ENCODE measurements around the gene ST7.

ST7 gene

GRCh38 chr7:117157241-117158209 is 204.2 kb downstream of the ST7 start:
- DNase-seq (ENCODE audit: low read depth): no peak

DNA sequence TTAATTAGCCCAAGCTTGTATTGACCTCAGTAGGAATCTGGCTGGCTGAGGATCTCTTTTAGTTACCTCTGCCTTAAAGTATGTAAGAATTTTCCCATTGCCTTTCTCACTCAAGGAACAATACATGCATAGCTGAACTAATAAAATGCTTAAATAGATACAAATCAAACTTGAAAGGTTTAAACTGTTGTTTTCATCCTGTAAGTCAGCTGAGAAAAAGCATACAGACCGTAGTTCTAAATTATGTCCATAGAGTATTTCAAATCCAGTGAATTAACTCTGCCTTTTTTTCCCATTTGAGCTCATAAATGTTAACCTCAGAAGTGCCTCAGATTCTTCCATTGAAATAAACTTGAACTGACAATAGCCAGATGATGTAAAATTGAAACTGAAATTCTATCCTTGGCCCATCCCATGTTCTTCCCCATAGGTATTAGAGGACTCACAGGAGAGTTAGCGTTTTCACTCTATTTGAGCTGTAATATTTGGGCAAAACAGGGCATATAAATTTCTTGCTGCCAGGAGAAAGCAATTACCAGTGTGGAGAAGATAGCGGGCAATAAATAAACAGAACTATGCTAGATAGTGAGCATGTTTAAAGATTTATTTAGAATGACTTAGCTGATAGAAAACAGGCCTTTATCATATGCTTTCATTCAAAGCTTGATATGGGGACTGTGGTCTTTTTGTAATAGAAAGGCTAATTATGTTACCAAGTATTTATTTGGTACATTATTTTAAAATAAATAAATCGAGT is 205.8 kb downstream of the ST7 start:
- no peak for DNase-seq (ENCODE audit: low read depth)

- DNase-seq (ENCODE audit: low read depth): no peak
These were observed 209.8 kb downstream of the ST7 start for GRCh38 chr7:117163101-117163500.

GRCh38 chr7:117164620-117165019 is 211.3 kb downstream of the ST7 start:
- no peak for DNase-seq (ENCODE audit: low read depth)

GRCh38 chr7:117165656-117166055 is 212.4 kb downstream of the ST7 start:
- no peak for DNase-seq (ENCODE audit: low read depth)

DNA sequence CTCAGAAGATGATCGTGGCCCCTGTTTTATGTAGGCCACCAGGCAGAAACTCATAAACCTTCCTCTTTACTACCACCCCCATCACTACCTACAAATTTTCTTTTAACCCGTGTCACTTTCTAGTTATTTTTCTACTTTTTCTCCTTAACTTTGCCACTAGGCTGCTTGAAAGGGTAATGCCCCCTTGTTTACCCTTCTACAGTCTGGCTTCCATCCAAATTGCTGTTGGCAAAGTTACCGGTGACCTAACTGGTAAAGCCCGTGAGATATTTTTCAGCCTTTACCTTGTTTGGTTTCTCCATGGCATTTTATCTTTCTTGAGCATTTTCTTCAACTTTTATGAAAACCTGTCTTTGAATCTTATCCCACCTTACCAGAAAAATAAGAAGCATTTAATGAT is 216.6 kb downstream of the ST7 start:
- no peak for DNase-seq (ENCODE audit: low read depth)

- no peak for DNase-seq (ENCODE audit: low read depth)
These were observed 217.8 kb downstream of the ST7 start for GRCh38 chr7:117171106-117171505.

DNA sequence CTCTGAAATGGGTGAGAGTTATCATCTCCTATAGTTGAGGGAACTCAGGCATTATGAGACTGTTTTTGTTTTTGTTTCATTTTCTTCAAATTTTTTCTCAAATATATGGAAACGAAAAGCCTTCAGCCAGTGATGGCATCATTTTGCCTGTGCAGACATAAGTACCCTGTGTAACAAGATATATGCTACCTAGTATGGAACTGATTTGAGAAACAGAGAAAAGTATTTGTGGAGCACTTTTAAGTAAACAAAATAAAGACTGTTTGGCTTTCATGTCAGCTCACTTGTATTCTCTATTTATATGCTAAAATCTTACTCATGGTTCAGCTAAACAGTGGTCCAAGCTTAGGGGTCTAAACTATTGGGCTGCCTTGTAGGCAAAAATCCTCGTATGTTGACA is 219.0 kb downstream of the ST7 start:
- DNase-seq (ENCODE audit: low read depth): no peak

DNA sequence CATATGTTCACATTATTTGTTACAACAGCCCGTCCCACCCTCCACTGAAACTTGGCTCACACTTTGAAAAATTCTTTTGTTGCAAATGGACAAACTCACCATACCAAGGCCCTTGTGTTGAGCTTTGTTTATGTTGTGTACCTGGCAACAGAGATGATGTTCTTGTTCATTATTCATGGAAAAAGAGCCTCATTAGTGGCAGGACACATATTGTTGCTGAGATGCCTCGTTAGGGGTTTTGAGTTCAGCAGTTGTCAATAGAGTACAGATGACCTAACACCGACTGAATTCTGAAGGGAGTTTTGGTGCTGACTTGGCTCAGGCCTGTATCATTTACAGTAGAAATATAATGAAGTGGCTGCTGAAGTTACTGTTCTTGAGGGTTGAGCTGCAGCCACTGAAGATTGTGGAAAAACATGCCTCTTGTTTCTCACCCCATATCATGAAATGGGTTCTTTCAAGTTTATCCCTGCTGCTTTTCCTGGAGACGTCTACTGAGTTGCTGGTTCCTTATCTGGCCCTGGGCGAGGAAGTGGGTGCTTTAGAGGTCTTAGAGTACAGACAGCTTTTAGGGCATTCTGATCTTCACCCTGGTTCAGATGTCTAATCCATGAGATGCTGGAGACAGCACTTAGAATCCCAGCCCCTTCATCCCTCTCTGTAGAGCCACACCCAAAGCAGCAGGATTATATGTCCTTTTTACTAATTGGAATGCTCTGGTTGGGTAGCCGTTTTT is 219.9 kb downstream of the ST7 start:
- no peak for DNase-seq (ENCODE audit: low read depth)

GRCh38 chr7:117176206-117176605 is 222.9 kb downstream of the ST7 start:
- DNase-seq (ENCODE audit: low read depth): no peak

- DNase-seq (ENCODE audit: low read depth): no peak
These were observed 225.3 kb downstream of the ST7 start for GRCh38 chr7:117178600-117178999.

DNA sequence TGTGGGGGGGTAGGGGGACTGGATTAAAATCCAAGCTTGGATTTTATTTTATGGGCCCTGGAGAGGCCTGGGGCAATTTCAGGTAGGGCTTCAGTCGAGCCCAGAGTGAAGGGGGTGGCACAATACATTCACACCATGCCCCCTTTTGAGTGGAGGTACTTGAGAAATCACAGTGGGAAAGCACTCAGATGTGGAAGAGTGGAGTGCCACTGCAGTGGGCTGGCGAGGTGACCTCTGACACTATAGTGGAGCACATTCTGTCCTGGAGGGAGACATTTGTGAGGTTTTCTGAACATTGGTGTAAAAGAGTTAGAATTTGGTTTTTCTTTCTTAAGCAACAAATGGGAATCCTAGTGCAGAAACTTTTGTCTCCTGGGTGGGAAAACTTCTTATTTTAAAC is 226.4 kb downstream of the ST7 start:
- no peak for DNase-seq (ENCODE audit: low read depth)

DNA sequence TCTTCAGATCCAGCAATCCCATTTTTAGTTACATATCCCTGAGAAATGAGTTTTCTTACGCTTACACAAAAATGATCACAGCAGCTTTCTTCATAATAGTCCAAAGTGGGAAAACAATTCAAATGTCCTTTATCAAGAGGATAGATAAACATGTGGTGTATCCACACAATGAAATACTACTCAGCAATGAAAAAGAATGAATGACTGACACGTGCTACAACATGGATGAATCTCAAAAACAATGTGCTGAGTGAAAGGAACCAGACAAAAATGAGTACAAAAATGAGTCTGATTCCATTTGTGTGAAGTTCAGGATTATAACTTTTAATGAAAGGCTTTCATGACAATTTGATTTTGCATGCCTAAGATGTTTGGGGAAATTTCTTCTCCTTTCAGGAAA is 230.4 kb downstream of the ST7 start:
- DNase-seq (ENCODE audit: low read depth): no peak

GRCh38 chr7:117184367-117184766 is 231.1 kb downstream of the ST7 start:
- DNase-seq (ENCODE audit: low read depth): no peak

GRCh38 chr7:117185124-117185523 is 231.8 kb downstream of the ST7 start:
- DNase-seq (ENCODE audit: low read depth): no peak

DNA sequence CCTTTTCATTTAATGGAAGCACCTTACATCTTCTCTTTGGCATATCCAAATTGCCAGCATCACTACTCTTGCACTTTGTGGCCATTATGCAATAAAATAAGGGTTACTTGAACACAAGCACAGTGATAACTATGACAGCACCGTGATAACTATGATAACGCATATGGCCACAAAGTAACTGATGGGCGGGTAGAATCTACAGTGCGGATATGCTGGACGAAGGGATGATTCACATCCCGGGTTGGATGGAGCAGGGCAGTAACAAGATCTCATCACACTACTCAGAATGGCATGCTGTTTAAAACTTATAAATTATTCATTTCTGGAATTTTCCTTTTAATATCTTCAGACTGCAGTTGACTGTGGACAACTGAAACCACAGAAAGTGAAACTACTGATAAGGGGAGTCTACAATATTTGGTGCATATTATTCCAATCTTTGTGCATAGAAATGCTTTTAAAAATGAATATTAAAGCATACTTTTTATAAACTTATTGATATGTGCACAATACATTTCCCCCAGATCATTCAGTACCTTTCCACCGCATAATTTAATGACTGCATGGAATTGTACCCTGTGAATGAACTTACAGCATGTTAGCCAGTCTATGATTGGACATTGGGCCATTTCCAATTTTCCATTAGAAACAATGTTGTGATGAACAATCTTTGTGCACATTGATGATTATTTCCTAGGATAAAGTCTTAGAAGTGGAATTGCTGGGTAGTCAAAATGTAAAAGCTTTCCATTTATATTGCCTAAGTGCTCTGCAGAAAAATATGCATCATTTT is 233.1 kb downstream of the ST7 start:
- DNase-seq (ENCODE audit: low read depth): no peak

DNA sequence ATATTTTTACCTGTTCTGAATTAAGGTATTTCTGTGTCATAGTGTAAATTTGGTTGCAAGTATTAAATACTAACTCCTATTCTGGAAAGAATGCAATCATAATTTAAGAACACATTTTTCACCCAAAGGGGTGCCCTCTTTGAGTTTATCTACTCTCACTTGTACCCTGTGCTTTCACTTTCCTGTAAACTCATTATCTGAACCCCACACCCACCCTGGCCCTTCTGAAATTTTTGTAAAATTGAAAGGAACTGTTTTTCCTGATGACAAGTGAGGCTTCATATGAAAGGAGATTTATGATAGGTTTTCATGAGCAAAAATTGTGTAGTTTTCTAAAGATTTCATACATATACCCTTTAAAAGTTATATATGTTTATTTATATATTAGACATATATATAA is 235.1 kb downstream of the ST7 start:
- no peak for DNase-seq (ENCODE audit: low read depth)

DNA sequence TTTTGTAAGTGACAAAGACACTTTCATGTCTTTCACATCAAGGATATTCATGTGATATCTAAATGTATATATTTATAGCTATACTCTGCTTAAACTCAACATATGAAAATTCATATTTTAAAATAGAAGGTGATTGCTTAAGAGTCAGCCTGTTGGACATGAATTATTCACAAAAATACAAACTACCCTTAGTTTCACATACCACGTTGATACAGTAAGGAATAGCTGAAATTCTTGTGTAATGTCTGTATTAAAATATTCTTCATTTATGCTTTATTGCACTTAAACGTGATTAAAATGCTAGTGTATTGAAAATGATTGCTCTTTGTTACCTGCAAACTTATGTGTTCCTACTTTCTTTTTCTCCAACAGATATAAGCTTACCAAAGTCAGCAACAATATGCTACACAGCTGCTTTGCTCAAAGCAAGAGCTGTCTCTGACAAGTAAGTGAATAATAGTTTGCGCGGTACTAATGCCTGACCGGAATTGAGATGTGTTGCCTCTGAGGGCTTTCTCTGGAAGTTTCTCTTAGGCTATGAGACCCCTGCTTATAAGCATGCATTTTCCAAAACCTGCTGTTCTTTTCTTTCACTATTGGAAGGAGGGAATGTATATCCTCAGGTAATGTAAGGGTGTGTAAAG is 235.8 kb downstream of the ST7 start:
- DNase-seq (ENCODE audit: low read depth): no peak

- DNase-seq (ENCODE audit: low read depth): no peak
These were observed 236.8 kb downstream of the ST7 start for GRCh38 chr7:117190104-117190503.

DNA sequence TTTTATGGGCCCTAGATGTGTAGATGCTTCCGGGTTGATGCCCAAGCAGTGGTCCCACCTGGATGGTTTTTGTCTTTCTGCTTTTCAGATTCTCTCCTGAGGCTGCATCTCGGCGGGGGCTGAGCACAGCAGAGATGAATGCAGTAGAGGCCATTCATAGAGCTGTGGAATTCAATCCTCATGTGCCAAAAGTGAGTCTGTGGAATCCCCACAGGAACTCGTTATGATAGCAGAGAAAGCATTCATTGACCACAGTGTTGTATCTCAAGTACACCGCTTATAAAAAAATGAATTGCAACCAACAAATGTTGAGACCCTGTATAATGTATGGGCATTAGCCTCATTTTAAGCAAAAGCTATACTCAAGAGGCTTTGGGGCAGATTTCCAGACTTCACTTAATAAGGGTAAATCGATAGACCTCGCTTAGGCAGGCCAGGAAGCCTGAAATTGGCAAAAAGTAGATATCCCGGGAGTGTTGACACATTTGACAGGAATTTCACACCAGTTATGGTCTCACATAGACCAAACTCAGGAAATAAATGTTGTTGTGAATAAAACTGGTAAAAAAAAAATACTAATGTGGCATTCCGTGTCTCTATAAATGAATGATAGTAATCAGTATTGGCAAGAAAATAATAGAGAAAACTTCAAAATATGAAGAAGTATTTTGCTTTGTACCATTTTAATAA is 237.6 kb downstream of the ST7 start:
- no peak for DNase-seq (ENCODE audit: low read depth)

DNA sequence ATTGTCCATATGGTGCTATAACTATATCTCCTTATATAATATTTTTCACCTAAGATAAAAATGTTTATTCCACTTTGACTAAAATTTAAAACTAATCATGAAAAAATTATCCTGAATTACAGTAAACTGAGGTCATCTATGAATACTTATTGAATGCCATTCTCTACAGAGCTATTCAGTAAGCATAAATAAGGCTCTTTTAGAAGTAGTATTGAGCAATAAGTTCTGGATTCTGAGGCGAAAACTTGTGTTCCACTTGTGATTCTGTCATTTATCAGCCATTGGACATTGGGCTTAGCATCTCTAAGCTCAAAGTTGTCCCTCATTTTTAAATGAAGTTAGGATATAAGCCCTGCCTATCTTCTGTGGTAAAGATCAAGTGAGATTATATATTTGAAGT is 238.8 kb downstream of the ST7 start:
- DNase-seq (ENCODE audit: low read depth): no peak

Measured in activated T-cell treated with anti-CD3 and anti-CD28 coated beads for 24 hours (primary cell).